ENCODE measurements around the gene LCMT2.

LCMT2 gene

DNA sequence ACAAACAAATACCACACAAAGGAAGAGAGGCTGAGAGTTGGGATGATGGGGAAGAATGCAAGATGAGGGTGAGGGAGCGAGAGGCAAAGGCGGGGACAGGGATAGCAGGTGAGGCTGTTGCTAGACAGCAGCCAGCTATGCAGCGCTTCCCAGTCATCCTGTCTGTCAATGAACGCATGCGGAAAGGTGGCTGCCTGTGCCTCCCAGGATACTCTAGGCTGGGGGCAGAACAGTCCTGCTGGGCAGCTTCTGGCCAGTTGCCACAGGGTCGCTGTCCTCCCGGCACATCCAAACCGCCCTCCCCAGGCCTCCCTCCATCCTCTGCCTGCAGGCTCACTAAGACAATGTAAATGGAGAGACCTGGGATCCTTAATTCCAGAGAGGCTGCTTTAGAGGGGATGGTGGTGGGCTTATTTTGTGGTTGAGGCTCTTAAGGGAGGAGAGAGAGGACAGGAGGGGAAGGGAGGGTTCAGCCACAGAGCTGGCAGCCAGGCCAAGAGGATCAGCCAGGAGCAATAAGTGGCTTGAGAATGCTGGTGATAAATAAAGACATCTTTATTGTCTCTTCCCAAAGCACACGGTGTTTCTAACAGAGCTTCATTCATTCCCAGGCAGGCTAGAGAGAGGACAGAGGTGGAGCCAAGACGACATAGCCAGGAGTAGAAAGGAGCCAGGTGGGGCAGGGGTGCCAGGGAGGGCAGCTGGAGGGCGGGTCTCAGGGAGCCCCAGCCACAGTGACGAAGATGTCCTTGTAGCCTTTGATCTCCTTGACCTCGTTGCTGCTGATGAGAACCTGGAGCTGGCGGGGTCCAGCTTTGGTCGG, 54.4 kb downstream of the LCMT2 start:
- DNase-seq, result no peak

DNA sequence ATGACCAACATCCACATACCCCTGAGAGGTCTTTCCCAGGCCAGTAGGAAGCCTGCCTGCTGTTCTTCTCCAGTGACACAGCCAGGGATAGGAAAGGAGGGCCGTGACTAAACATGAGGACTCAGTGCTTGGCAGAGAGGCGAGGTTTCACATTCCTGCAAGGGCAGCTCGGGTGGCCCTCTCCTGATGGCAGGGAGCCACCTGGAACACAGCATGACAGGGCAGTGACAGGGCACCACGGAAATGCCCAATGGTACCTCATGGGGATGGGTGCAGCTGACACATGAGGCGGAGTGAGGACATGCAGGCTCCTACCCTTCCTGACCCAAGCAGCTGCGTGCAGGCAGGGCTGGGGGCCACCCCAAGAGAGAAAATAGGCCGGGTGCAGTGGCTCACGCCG, 56.2 kb downstream of the LCMT2 start:
- no peak for DNase-seq
